Astrocyte of the spinal cord (primary cell): ENCODE data around the gene LINC00237.

Experiments used
- DNase-seq: peaks from one replicate; pipeline ENCODE4 v3.0.0; 2011; ENCODE audit warnings: low read depth, low spot score
- H3K4me3 ChIP-seq: 2 replicates; pipeline ENCODE4 v1.5.1; 2011; ENCODE audit warnings: low read depth, mild to moderate bottlenecking, low read length, moderate library complexity
- CTCF ChIP-seq: IDR thresholded peaks from 2 replicates; pipeline ENCODE4 v1.5.1; 2012; ENCODE audit warnings: low read depth, mild to moderate bottlenecking, low read length, inconsistent platforms
- in situ Hi-C: cut with HindIII; loops from 2 replicates; pipeline ENCODE4 v1.10.0; 2017; ENCODE audit warnings: low sequenced_read_pairs

Gene LINC00237

GRCh38 chr20:21136015-21136732 lies 30.0 kb upstream of the LINC00237 start:
- in situ Hi-C loops: no loop called here
- no peak overlapping the region for H3K4me3 ChIP-seq
- DNase-seq: no peak
- no peak for TF ChIP-seq CTCF

GRCh38 chr20:21134883-21135493 lies 28.8 kb upstream of the LINC00237 start:
- no peak overlapping the region for H3K4me3 ChIP-seq
- DNase-seq: no peak
- in situ Hi-C loops: no loop called here
- TF ChIP-seq CTCF: no peak

- DNase-seq: no peak
- TF ChIP-seq CTCF: no peak
- in situ Hi-C loops: no loop called here
- no peak overlapping the region for H3K4me3 ChIP-seq
These were observed 27.9 kb upstream of the LINC00237 start for GRCh38 chr20:21133917-21134622.

DNA sequence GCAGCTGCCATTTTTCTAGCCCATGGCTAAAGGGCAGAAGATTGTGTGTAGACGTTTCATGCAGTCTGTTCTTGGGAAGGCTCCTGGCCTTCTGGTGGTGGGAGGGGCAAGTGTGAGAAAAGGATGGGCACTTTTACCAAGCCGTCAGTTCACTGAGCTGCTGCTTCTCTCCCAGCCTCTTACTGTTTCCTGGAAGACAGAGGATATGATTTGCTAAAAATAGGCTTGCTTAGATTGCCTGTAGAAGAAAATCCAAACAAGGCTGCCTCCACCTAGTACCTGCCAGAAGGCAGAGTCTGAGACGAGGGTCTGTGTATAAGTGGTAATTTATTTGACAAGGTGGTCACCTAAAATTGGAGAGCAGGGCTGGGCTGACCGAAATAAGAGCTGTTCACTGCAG lies 27.2 kb upstream of the LINC00237 start:
- no peak overlapping the region for H3K4me3 ChIP-seq
- TF ChIP-seq CTCF: no peak
- DNase-seq: no peak
- in situ Hi-C loops: no loop called here

- in situ Hi-C loops: no loop called here
- no peak for TF ChIP-seq CTCF
- no peak overlapping the region for H3K4me3 ChIP-seq
- DNase-seq: no peak
These were observed 23.7 kb upstream of the LINC00237 start for GRCh38 chr20:21129861-21130260.

GRCh38 chr20:21127201-21127981 lies 21.2 kb upstream of the LINC00237 start:
- in situ Hi-C loops: no loop called here
- no peak overlapping the region for H3K4me3 ChIP-seq
- DNase-seq: no peak
- no peak for TF ChIP-seq CTCF
